GM19468 (cell line): ENCODE data around the gene RNF7.
A peak's percentile ranks its signal among the peaks of the same experiment; 100 is the strongest.
"Not testable (repeated sequence)": the region's sequence is repeated elsewhere in the genome, so short reads cannot be mapped to it uniquely, and the experiment has no call there.

Experiments used
- ATAC-seq: cut with Tn5 transposase; IDR thresholded peaks from one replicate; pipeline ENCODE4 v1.9.1; 2021; ENCODE audit warnings: mild to moderate bottlenecking, moderate library complexity, moderate number of reproducible peaks; ENCODE audit not compliant: unreplicated experiment; ENCODE audit errors: extremely low read depth

Gene RNF7

DNA sequence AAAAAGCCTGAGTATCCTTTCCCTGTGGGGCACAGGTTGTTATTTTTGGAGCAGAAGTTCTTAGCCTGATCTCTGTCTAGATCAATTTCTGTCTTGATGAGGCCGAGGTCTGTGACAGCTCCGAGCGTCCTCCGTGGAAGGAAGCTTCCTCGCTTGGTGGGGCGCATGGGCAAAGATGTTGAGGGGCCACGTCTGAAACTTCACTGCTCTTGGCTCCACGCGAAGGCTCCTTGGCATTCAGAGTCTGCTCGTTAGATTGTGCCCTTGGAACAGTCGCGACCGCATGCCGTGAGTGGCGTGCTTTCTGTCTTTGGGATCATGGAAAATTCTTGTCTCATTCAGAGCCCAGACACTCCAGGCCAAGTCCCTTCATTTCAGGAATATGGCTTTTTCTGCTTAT, 38.8 kb downstream of the RNF7 start:
- no peak for ATAC-seq

DNA sequence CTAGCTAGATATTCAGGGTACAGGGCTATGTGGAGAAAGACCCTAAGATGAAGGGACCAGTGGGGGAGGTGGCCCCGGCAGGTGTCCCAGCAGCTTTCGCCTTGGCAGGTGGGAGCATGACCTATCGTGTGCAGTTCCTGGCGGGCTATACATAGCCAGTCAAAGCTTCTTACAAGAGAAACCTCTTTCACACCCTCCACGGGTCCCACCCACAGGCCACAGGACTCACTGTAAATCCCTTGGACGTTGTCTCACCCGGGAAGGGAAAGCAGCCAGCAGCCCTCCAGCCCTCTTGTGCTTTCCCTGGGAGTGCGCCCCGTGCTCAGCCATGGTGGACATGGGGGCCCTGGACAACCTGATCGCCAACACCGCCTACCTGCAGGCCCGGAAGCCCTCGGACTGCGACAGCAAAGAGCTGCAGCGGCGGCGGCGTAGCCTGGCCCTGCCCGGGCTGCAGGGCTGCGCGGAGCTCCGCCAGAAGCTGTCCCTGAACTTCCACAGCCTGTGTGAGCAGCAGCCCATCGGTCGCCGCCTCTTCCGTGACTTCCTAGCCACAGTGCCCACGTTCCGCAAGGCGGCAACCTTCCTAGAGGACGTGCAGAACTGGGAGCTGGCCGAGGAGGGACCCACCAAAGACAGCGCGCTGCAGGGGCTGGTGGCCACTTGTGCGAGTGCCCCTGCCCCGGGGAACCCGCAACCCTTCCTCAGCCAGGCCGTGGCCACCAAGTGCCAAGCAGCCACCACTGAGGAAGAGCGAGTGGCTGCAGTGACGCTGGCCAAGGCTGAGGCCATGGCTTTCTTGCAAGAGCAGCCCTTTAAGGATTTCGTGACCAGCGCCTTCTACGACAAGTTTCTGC, 40.1 kb downstream of the RNF7 start:
- no peak for ATAC-seq

DNA sequence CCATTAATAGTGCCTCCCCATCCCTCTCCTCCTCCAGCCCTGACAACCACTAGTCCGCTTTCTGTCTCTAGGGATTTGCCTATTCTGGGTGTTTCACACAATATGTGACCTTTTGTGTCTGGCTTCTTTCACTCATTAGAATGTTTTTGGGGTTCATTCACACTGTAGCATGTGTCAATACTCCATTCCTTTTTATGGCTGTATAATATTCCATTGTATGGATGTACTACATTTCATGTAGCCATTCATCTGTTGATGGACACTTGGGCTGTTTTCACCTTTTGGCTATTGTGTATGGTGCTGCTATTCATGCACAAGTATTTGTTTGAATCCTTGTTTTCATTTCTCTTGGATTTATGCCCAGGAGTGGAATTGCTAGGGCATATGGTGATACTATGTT, 41.6 kb downstream of the RNF7 start:
- no peak for ATAC-seq

DNA sequence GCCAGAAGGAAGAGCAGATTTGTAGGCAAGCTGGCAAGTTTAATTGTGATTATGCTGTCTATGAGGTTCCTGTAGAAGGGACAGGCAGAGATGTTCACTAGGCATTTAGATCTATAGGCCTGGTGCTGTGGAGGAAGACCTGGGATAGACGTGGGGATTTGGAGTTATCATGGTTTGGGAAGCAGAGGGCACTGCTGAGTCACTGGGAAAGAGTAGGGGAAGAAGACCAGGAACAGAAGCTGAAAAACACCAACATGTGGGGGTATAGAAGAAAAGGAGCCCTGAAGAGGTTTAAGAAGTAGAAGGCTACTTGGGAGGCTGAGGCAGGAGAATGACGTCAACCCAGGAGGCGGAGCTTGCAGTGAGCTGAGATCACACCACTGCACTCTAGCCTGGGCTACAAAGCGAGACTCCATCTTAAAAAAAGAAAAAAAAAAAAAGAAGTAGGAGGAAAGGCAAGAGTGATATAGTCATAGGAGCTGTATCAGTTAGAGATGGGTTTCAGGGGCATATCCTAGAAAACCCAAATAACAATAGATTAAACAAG, 44.4 kb downstream of the RNF7 start:
- no peak for ATAC-seq

DNA sequence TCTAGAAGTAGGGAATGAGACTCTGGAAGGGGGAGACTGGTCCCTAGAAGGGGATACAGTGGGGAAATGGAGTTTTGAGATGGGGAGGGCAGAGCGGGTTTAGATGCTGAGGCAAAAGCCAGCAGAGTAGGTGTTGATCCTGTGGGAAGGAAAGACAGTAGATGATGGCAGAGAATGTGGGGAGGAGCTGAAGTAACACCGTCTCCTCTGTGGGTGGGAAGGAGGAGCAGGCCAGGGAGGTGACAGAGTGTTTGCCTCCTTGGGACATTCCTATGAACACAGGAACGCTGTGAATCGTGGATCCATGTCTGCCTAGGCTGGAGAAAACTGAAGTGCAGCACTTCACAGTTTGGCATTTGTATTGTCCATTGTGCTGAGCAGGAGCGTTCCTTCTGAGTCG, 45.5 kb downstream of the RNF7 start:
- no peak for ATAC-seq

DNA sequence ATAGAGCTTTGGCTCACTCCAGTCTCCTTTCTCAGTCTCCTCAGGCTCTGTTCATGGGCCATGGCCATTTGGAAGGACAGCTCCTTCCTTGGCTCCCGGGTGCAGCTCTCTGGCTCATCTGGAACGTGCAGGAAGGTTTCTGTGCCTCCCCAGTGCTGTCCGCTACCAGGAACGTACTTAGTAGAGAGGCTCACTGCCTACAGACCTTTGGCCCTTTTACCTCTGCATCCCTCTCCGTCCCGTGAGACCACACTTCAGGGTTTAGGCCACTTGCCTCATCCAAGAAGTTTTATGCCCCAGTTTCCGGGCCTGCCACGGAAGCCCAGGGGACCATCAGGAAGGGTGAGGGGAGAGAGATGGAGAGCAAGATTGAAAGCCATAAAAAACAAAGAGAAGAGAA, 46.0 kb downstream of the RNF7 start:
- ATAC-seq, result no peak

DNA sequence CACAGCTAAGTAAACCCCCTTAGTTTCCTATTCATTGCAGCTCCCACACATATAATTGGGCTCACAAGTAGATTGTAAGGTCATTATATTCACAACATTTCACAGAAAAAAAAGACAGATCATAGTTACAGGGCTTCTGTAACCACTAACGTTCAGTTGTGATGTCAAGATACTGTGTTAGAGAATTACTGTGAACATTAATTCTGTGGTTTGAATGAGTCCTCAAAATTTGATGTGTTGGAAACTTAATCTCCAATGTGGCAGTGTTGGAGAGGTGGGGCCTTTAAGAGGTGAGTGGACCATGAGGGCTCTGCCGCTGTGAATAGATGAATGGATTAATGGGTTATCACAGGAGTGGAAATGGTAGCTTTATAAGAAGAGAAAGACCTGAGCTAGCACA, 46.4 kb downstream of the RNF7 start:
- ATAC-seq, result no peak

DNA sequence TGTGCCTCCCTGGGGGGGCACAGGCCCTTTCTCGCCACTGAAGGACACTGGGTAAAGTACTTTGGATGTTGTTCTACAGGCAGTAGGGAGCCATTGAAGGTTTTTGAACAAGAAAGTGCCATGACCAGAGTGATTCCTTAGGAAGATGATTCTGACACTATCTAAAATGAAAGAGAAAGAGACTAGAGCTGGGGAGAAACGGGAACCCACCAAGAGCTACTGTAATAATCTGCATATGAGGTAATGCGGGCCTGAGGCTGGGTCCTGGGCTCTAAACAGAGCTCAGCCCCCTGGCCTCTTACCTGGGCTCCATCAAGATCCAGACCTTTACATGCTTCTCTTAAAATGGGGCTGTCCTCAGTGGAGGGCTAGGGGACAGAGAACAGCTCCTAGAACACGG, 50.1 kb downstream of the RNF7 start:
- ATAC-seq, result no peak

DNA sequence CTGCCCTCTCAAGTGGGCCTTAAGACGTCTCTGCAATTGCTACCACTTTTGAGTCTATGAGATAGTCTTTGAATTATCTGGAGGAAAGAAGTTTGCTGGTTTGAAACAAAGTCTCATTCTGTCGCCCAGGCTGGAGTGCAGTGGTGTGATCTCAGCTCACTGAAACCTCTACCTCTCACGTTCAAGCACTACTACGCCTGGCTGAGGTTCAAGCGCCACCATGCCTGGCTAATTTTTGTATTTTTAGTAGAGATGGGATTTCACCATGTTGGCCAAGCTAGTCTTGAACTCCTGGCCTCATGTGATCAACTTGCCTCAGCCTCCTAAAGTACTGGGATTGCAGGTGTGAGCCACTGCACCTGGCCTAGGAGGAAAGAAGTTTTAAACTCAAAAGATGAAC, 50.7 kb downstream of the RNF7 start:
- not testable (repeated sequence) for ATAC-seq

DNA sequence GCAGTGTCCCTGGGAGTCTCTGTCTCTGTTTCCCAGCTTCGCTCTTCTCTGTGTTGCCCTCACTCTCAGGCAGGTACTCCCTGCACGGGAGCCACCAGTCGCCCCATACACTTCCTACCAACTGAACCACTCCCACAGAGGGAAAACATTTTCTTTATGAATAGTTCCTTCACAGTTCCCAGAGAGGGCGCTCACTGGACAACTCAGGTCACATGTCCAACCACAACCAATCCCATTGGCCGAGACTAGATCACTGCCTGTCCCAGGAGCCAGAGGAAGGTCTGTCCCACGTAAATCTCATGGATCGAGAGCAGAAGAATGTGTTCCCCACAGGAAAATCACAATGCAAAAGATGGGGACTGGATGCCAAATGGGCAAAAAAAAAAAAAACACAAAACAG, 51.2 kb downstream of the RNF7 start:
- ATAC-seq, result no peak

DNA sequence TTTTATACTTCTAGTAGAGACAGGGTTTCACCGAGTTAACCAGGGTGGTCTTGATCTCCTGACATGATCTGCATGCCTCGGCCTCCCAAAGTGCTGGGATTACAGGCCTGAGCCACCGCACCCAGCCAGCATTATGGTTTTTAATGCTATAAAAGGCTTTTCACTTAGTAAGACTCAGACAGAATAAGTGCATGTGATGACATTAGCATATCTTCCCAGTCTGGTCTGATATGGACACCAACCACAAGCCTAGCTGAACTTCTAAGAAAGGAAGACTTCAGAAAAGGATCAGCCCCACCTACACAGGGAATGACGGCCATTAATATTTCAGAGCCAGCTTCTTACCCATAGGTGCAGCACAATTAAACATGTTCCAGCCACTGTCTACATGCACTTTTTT, 52.1 kb downstream of the RNF7 start:
- ATAC-seq, result no peak

DNA sequence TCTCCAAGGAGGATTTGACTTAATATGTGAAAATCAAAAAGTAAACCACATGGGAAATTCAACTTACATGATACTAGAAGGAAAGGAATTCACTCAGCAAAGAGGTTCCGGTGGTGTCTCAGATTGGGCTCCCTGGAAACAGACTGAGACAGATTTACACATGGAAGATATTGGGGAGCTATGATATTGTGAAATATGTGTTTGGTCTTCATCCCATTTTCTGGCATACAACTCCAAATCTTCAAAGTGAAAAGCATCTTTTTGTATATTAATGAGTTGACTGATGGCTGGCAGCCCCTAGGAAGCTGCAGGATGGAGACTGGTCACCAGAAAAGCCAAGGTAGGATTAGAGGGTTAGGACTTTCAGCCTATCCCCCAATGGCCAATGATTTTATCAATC, 54.4 kb downstream of the RNF7 start:
- no peak for ATAC-seq

DNA sequence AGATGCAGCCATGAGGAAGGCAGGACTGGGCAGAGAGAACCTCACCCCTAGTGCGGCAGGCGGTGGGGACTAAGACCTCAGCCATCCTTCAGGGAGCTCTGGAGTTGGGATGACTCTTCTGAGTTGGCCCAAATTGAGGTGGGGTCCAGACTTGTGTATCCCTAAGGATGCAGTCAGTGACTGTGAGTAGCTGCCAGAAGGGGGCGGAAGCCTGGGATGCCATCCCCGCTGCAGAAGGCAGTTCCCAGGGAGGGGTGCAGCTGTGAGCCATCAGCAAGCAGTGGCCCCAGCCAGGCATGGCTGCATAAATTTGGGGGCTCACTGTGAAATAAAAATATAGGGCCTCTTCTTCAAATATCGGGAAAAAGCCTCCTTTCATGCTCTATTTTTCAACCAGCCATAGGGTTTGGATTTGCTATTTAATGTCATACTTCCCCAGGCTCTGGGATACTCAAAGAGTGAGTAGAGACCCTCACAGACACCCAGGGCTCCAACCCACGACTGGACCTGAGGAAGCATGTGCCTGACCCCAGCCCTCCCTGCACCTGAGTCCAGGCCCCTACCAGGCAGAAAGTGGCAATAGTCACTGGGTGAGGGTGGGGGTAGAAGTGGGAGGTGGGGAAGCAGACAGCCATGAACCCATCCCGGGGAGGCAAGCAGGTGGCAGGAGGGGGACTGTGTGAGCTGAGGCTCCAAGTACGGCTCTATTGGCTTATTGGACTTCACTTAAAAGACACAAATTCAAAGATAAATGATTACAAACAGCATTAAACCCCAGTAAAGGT, 55.6 kb downstream of the RNF7 start:
- no peak for ATAC-seq

DNA sequence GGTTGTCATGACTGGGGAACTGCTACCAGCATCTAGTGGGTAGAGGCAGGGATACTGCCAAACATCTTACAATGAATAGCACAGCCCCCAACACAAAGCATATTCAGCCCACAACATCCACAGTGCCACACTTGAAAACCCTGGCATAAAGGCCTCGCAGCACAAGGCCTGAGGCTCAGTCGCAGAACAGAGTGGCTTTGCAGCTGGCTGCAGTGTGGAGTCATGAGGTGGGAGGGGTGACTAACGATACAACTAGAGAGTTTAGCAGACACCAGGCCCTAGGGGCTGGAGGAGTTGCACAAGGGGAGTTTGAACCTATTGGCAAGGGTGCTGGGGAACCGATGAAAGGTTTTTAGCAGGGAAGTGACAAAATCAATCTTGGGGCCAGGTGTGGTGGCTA, 57.2 kb downstream of the RNF7 start:
- no peak for ATAC-seq

DNA sequence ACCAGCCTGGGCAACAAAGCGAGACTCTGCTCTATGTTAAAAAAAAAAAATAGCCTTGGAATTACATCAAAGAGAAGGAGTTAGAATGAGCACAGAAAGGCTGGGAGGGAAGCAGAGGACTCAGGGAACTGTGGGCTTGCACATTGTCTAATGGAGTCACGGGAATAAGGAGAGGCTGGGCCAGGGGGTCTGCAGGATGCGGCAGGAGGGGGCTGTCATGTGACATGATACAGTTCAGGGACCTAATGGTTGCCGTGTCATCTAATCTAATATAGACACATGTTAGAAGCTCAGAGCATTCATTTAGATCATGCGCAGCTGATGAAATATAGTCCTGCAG, 57.6 kb downstream of the RNF7 start:
- no peak for ATAC-seq

DNA sequence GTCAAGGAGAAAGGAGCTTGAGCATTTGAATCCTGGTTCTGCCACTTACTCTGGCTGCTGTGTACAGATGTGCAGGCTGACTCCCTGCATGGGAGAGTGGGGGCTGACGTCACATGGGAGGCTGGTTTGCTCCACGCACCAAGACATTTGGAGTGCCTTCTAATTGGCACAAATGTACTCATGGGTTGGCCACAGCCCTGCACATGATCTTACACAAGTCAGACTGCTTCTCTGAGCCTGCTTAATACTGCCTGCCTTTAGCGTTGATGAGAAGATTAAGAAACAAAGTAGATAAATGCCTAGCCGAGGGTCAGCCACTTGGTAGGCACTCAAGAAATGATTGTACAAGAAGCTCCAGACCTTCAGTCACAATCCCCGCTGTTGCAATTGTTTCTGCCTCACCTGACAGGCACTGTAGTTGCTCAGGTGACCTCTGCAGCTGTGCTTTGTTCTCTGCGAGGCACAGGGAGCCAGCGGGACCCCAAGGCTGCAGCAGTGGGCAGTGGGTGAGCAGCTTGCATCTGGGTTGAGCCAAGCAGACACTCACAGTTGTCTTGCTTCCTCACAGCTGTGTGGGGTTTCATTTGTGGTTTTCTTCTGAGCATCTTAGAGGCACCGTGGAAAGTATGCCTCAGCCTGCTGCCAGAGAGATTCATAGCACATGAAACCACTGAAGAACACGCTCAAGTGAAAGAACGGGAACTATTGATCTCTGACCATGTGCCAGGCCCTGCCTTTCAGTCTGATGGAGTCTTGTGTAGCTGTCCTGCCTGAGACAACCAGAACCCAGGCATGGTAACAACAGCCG, 58.2 kb downstream of the RNF7 start:
- peak; percentile 98 for ATAC-seq
